PC-3 (cell line): ENCODE data around the gene HDAC9. TPM values are rescaled to one million over a fixed set of nuclear protein-coding genes. Genes with fewer than 3 reads are reported as not detected.

Experiments used
- ATAC-seq: fragments of 200-7000 bp; cut with Tn5 transposase; 2 replicates; pipeline ENCODE4 v1.9.1; 2020; ENCODE audit warnings: mild to moderate bottlenecking, moderate library complexity
- BruUV-seq: library from RNA; stranded (reverse); fragments of 400-500 nt; replicated peaks from 2 replicates; lab custom pipeline; 2021; lab: Mats Ljungman, UMichigan
- CTCF ChIA-PET: fragments of 300-600 bp; sonication (Branson Sonifier 250); formaldehyde crosslinking; loops from one replicate; lab custom pipeline; 2022; ENCODE audit warnings: antibody characterized with exemption; lab: Charles Lee
- POLR2A ChIA-PET: fragments of 300-600 bp; sonication (Branson Sonifier 250); formaldehyde crosslinking; loops from one replicate; lab custom pipeline; 2022; ENCODE audit warnings: antibody characterized with exemption; ENCODE audit not compliant: unreplicated experiment; lab: Charles Lee
- DNase-seq: peaks from one replicate; pipeline ENCODE4 v3.0.0-alpha.2; 2015
- H2AFZ ChIP-seq: fragments of 300-600 bp; sonication (generic); 2 replicates; pipeline ENCODE4 v1.6.0; 2016; ENCODE audit warnings: antibody characterized with exemption, low read length
- H3F3A ChIP-seq: fragments of 300-600 bp; sonication (generic); one replicate; pipeline ENCODE4 v1.6.0; 2017; ENCODE audit warnings: antibody characterized with exemption, low read length, control low read depth, mild to moderate bottlenecking; ENCODE audit not compliant: unreplicated experiment
- H3K27ac ChIP-seq: fragments of 300-600 bp; sonication (generic); 2 replicates; pipeline ENCODE4 v1.5.1; 2016; ENCODE audit warnings: mild to moderate bottlenecking, low read length
- H3K27me3 ChIP-seq: fragments of 300-600 bp; sonication (generic); 2 replicates; pipeline ENCODE4 v1.6.1; 2016; ENCODE audit warnings: low read length, mixed read lengths
- H3K36me3 ChIP-seq: fragments of 300-600 bp; sonication (generic); 2 replicates; pipeline ENCODE4 v1.6.1; 2016; ENCODE audit warnings: low read depth, mixed run types, low read length, mixed read lengths
- H3K4me1 ChIP-seq: fragments of 300-600 bp; sonication (generic); 2 replicates; pipeline ENCODE4 v1.5.1; 2016; ENCODE audit warnings: low read length; ENCODE audit not compliant: insufficient read depth
- H3K4me2 ChIP-seq: fragments of 300-600 bp; sonication (generic); 2 replicates; pipeline ENCODE4 v1.6.0; 2016; ENCODE audit warnings: low read length
- H3K4me3 ChIP-seq: fragments of 300-600 bp; sonication (generic); 2 replicates; pipeline ENCODE4 v1.5.1; 2016; ENCODE audit warnings: mild to moderate bottlenecking, low read length, mixed read lengths
- H3K79me2 ChIP-seq: fragments of 300-600 bp; sonication (generic); 2 replicates; pipeline ENCODE4 v1.6.1; 2017; ENCODE audit warnings: low read length, mixed read lengths
- H3K9ac ChIP-seq: fragments of 300-600 bp; sonication (generic); 2 replicates; pipeline ENCODE4 v1.6.0; 2016; ENCODE audit warnings: mild to moderate bottlenecking, low read length
- H3K9me2 ChIP-seq: fragments of 300-600 bp; sonication (generic); replicated peaks from 2 replicates; pipeline ENCODE4 v1.6.1; 2016; ENCODE audit warnings: mixed run types, low read length, mixed read lengths
- H3K9me3 ChIP-seq: fragments of 300-600 bp; sonication (generic); 2 replicates; pipeline ENCODE4 v1.6.1; 2016; ENCODE audit warnings: low read length, mixed read lengths
- H4K20me1 ChIP-seq: fragments of 300-600 bp; sonication (generic); 2 replicates; pipeline ENCODE4 v1.6.1; 2016; ENCODE audit warnings: low read length, mixed read lengths
- CTCF ChIP-seq: fragments of 300-600 bp; sonication (generic); conservative IDR thresholded peaks from 2 replicates; pipeline ENCODE4 v1.5.1; 2017; ENCODE audit warnings: antibody characterized with exemption, low read depth, mild to moderate bottlenecking, low read length
- EZH2 ChIP-seq: fragments of 300-600 bp; sonication (generic); IDR thresholded peaks from one replicate; pipeline ENCODE4 v1.6.1; 2017; ENCODE audit warnings: antibody characterized with exemption, mild to moderate bottlenecking, low read length; ENCODE audit not compliant: unreplicated experiment
- EZH2phosphoT487 ChIP-seq: fragments of 300-600 bp; sonication (generic); IDR thresholded peaks from 2 replicates; pipeline ENCODE4 v1.6.1; 2018; ENCODE audit warnings: mild to moderate bottlenecking, antibody characterized with exemption, low read length, borderline replicate concordance
- intact Hi-C: fragments of 100-400 bp; cut with micrococcal nuclease; formaldehyde crosslinking; loops from 2 replicates; pipeline ENCODE4 v1.9.0; 2023
- total RNA-seq: library from RNA; depleted of rRNA; stranded (reverse); fragments of >200 nt; gene quantifications from 2 replicates; pipeline ENCODE4 v1.2.3, GENCODE V29; 2014

Gene HDAC9
- total RNA-seq, 1 experiment from 2014 or later, result 7.8 TPM

- intact Hi-C loops, result no loop called here
- CTCF ChIA-PET, result no interaction called here
Observed at GRCh38 chr7:18760631-18761445, 265.3 kb downstream of the HDAC9 start.

GRCh38 chr7:18762189-18762588, 266.6 kb downstream of the HDAC9 start:
- no peak overlapping the region for H3K9ac ChIP-seq
- H3K4me3 ChIP-seq, result no peak overlapping the region
- H2AFZ ChIP-seq, result no peak overlapping the region
- ChIA-PET POLR2A (no interaction called here), CTCF (no interaction called here)
- no peaks in the 10 kb centered on the region; the same call in 1 of the 2 replicates for H3K9me2 ChIP-seq
- no peaks in the 10 kb centered on the region for H3F3A ChIP-seq
- no peak overlapping the region for H3K4me2 ChIP-seq
- no peaks in the 10 kb centered on the region for H3K79me2 ChIP-seq
- peak; percentile 40 for ATAC-seq
- no peaks in the 10 kb centered on the region for H3K9me3 ChIP-seq
- no peaks in the 10 kb centered on the region for H3K27me3 ChIP-seq
- H3K27ac ChIP-seq, result no peak overlapping the region
- DNase-seq, result peak; percentile 31
- TF ChIP-seq CTCF (no peak), EZH2 (no peak), EZH2phosphoT487 (no peak)
- 0 out of 2 replicates have a peak, but pooled peaks cover 5% of the 10 kb centered on the region for H3K4me1 ChIP-seq
- no peaks in the 10 kb centered on the region for H4K20me1 ChIP-seq
- intact Hi-C loops, result no loop called here
- H3K36me3 ChIP-seq, result no peaks in the 10 kb centered on the region
- no TSS peak for BruUV-seq

More at GRCh38 chr7:18760631-18761445, 265.3 kb downstream of the HDAC9 start:
- TF ChIP-seq EZH2phosphoT487 (no peak), CTCF (no peak), EZH2 (no peak)
- Histone ChIP-seq H3K4me1 (0 out of 2 replicates have a peak, but pooled peaks cover 5% of the 10 kb centered on the region), H3K9me3 (no peaks in the 10 kb centered on the region), H3K27ac (no peak overlapping the region), H3K79me2 (no peaks in the 10 kb centered on the region), H3F3A (no peaks in the 10 kb centered on the region), H3K36me3 (no peaks in the 10 kb centered on the region), H3K9ac (no peak overlapping the region), H3K9me2 (no peaks in the 10 kb centered on the region; the same call in 1 of the 2 replicates), H3K27me3 (no peaks in the 10 kb centered on the region), H3K4me3 (no peak overlapping the region), H3K4me2 (no peak overlapping the region), H2AFZ (no peak overlapping the region), H4K20me1 (no peaks in the 10 kb centered on the region)
- DNase-seq (no peak), ATAC-seq (no peak)
- BruUV-seq, result no TSS peak
- POLR2A ChIA-PET, result interaction anchor here (0.5 kb wide), 1 partner anchor 29 kb away, joined by 3 read pairs; no protein-coding TSS in a partner anchor

- TF ChIP-seq EZH2 (no peak), CTCF (no peak), EZH2phosphoT487 (no peak)
- no peak overlapping the region for H2AFZ ChIP-seq
- H3K36me3 ChIP-seq, result no peaks in the 10 kb centered on the region
- H3K9me3 ChIP-seq, result no peaks in the 10 kb centered on the region
- no peaks in the 10 kb centered on the region for H3K79me2 ChIP-seq
- DNase-seq (no peak), ATAC-seq (no peak)
- H3K9me2 ChIP-seq, result no peaks in the 10 kb centered on the region
- H4K20me1 ChIP-seq, result no peaks in the 10 kb centered on the region
- H3K27me3 ChIP-seq, result no peaks in the 10 kb centered on the region
- H3K4me3 ChIP-seq, result no peak overlapping the region
- no TSS peak for BruUV-seq
- H3F3A ChIP-seq, result no peaks in the 10 kb centered on the region
- peaks cover 26% of the 10 kb centered on the region for H3K4me1 ChIP-seq
- ChIA-PET CTCF (no interaction called here), POLR2A (no interaction called here)
- H3K4me2 ChIP-seq, result no peak overlapping the region
- no peak overlapping the region for H3K9ac ChIP-seq
- intact Hi-C loops, result no loop called here
- no peak overlapping the region for H3K27ac ChIP-seq
Observed at GRCh38 chr7:18768256-18768655, 272.7 kb downstream of the HDAC9 start.
